HEK293 (cell line): ENCODE data around the gene MRPL17.

Source experiments
- ATF2 ChIP-seq: fragments of 450-650 bp; formaldehyde crosslinking; IDR thresholded peaks from 2 replicates; pipeline ENCODE4 v1.5.1; 2016; ENCODE audit warnings: missing biosample characterization, missing genetic modification characterization, low read depth
- EGR2 ChIP-seq: fragments of 450-650 bp; formaldehyde crosslinking; IDR thresholded peaks from 2 replicates; pipeline ENCODE4 v1.5.1; 2016; ENCODE audit warnings: low read depth, missing biosample characterization, missing genetic modification characterization
- KLF9 ChIP-seq: fragments of 450-650 bp; formaldehyde crosslinking; IDR thresholded peaks from 2 replicates; pipeline ENCODE4 v1.5.1; 2016; ENCODE audit warnings: missing biosample characterization, missing genetic modification characterization, low read depth

GRCh38 chr11:6638429-6638828, 44.7 kb downstream of the MRPL17 start:
- TF ChIP-seq KLF9 (tag by site-specific recombination) (no peak), ATF2 (tag by site-specific recombination) (no peak), EGR2 (tag by site-specific recombination) (no peak)
